SU-DHL-6 (cell line): ENCODE data around the gene CLPTM1L.
A peak's percentile ranks its signal among the peaks of the same experiment; 100 is the strongest.

Source experiments
- H2AFZ ChIP-seq: fragments of 200-600 bp; sonication (generic); 2 replicates; pipeline ENCODE4 v1.6.1; 2014; ENCODE audit warnings: low read depth, mild to moderate bottlenecking, moderate library complexity, mixed read lengths, antibody characterized with exemption, low read length; ENCODE audit not compliant: severe bottlenecking
- H3F3A ChIP-seq: fragments of 200-600 bp; shearing (Covaris generic); 2 replicates; pipeline ENCODE4 v1.6.0; 2016; ENCODE audit warnings: antibody characterized with exemption, mild to moderate bottlenecking; ENCODE audit not compliant: insufficient read depth
- H3K27ac ChIP-seq: fragments of 200-600 bp; sonication (generic); 2 replicates; pipeline ENCODE4 v1.5.1; 2016; ENCODE audit warnings: low read depth, mild to moderate bottlenecking, low read length, moderate library complexity, mixed read lengths
- H3K27me3 ChIP-seq: fragments of 200-600 bp; sonication (generic), shearing (Covaris generic); 2 replicates; pipeline ENCODE4 v1.6.0; 2014; ENCODE audit warnings: mild to moderate bottlenecking, low read length
- H3K36me3 ChIP-seq: fragments of 200-600 bp; sonication (generic); 2 replicates; pipeline ENCODE4 v1.6.1; 2014; ENCODE audit warnings: mild to moderate bottlenecking, low read length, mixed read lengths
- H3K4me2 ChIP-seq: fragments of 300-600, 200-600 bp; shearing (Covaris generic), sonication (generic); 2 replicates; pipeline ENCODE4 v1.6.0; 2014; ENCODE audit warnings: low read length, low read depth, mild to moderate bottlenecking; ENCODE audit not compliant: poor library complexity, severe bottlenecking
- H3K4me3 ChIP-seq: fragments of 200-600 bp; sonication (generic); 2 replicates; pipeline ENCODE4 v1.5.1; 2014; ENCODE audit warnings: antibody characterized with exemption, low read length, mild to moderate bottlenecking, mixed read lengths; ENCODE audit not compliant: insufficient read depth, poor library complexity, severe bottlenecking
- H3K79me2 ChIP-seq: fragments of 200-600 bp; sonication (generic); 2 replicates; pipeline ENCODE4 v1.6.1; 2014; ENCODE audit warnings: mild to moderate bottlenecking, low read length, moderate library complexity; ENCODE audit not compliant: insufficient read depth
- H3K9ac ChIP-seq: fragments of 200-600 bp; sonication (generic); 2 replicates; pipeline ENCODE4 v1.7.0; 2014; ENCODE audit warnings: mild to moderate bottlenecking, low read length
- H3K9me2 ChIP-seq: fragments of 200-600 bp; sonication (generic); replicated peaks from 2 replicates; pipeline ENCODE4 v1.6.1; 2014; ENCODE audit warnings: low read length; ENCODE audit not compliant: insufficient read depth
- H3K9me3 ChIP-seq: fragments of 200-600 bp; sonication (generic); 2 replicates; pipeline ENCODE4 v1.6.1; 2014; ENCODE audit warnings: low read length, mixed read lengths; ENCODE audit not compliant: insufficient read depth
- H4K20me1 ChIP-seq: fragments of 200-600 bp; sonication (generic); 2 replicates; pipeline ENCODE4 v1.6.1; 2014; ENCODE audit warnings: low read depth, mild to moderate bottlenecking, antibody characterized with exemption, low read length, moderate library complexity, mixed read lengths
- CTCF ChIP-seq: fragments of 200-600 bp; sonication (generic); IDR thresholded peaks from one replicate; pipeline ENCODE4 v1.5.1; 2017; ENCODE audit warnings: antibody characterized with exemption, mild to moderate bottlenecking, low read length, moderate library complexity; ENCODE audit not compliant: insufficient read depth, poor library complexity, severe bottlenecking
- EZH2phosphoT487 ChIP-seq: fragments of 200-600 bp; sonication (generic), shearing (Covaris generic); conservative IDR thresholded peaks from 2 replicates; pipeline ENCODE4 v1.6.1; 2018; ENCODE audit warnings: mild to moderate bottlenecking, antibody characterized with exemption, low read length, moderate library complexity, mixed read lengths

The CLPTM1L gene

DNA sequence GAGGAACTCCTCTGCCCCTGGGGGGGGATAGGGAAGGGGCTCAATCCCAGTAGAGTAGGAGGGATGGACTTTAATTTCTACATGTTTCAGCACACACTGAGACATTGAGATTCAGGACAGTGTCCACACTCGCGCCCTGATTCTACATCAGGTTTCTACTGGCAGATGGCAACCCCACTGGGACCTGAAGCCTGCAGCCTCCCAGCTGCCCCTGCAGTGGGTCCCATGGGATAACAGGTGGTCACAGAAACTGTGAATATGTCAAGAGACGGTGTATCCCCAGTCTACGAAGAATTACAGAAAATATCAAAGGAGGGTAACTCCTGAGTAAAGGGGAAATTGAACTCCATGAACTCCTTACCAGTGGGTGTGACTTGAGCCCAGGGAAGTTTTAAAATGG, 47.7 kb downstream of the CLPTM1L start:
- no peaks in the 10 kb centered on the region for H3K9me3 ChIP-seq
- peaks cover 20% of the 10 kb centered on the region for H3F3A ChIP-seq
- no peaks in the 10 kb centered on the region for H3K9me2 ChIP-seq
- TF ChIP-seq CTCF (no peak), EZH2phosphoT487 (no peak)
- no peaks in the 10 kb centered on the region for H4K20me1 ChIP-seq
- no peaks in the 10 kb centered on the region for H3K27me3 ChIP-seq
- no peak overlapping the region for H3K9ac ChIP-seq
- H2AFZ ChIP-seq: no peak overlapping the region
- no peak overlapping the region for H3K4me3 ChIP-seq
- peaks cover 24% of the 10 kb centered on the region for H3K79me2 ChIP-seq
- H3K36me3 ChIP-seq: 0 out of 2 replicates have a peak, but pooled peaks cover 6% of the 10 kb centered on the region
- 0 out of 2 replicates have a peak overlapping the region, but pooled peaks have one; percentile 2 for H3K27ac ChIP-seq
- peak overlapping the region; percentile 1 for H3K4me2 ChIP-seq

DNA sequence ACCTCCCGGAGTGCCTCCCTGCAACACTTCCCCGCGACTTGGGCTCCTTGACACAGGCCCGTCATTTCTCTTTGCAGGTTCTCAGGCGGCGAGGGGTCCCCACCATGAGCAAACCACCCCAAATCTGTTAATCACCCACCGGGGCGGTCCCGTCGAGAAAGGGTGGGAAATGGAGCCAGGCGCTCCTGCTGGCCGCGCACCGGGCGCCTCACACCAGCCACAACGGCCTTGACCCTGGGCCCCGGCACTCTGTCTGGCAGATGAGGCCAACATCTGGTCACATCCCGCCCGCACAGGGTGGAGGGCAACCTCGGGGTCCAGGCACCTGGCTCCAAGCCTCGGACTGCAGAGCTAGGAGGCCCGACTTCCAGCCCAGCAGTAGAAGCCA, 49.3 kb downstream of the CLPTM1L start:
- Histone ChIP-seq H3K9me3 (no peaks in the 10 kb centered on the region), H3K79me2 (peaks cover 35% of the 10 kb centered on the region), H3K27me3 (no peaks in the 10 kb centered on the region), H3K4me2 (peak overlapping the region; percentile 67), H3K9me2 (no peaks in the 10 kb centered on the region), H3K9ac (peak overlapping the region; percentile 63), H4K20me1 (no peaks in the 10 kb centered on the region), H3K4me3 (peak overlapping the region; percentile 53), H3K27ac (peak overlapping the region; percentile 87), H2AFZ (no peak overlapping the region), H3K36me3 (0 out of 2 replicates have a peak, but pooled peaks cover 6% of the 10 kb centered on the region), H3F3A (peaks cover 19% of the 10 kb centered on the region)
- TF ChIP-seq EZH2phosphoT487 (no peak), CTCF (no peak)

DNA sequence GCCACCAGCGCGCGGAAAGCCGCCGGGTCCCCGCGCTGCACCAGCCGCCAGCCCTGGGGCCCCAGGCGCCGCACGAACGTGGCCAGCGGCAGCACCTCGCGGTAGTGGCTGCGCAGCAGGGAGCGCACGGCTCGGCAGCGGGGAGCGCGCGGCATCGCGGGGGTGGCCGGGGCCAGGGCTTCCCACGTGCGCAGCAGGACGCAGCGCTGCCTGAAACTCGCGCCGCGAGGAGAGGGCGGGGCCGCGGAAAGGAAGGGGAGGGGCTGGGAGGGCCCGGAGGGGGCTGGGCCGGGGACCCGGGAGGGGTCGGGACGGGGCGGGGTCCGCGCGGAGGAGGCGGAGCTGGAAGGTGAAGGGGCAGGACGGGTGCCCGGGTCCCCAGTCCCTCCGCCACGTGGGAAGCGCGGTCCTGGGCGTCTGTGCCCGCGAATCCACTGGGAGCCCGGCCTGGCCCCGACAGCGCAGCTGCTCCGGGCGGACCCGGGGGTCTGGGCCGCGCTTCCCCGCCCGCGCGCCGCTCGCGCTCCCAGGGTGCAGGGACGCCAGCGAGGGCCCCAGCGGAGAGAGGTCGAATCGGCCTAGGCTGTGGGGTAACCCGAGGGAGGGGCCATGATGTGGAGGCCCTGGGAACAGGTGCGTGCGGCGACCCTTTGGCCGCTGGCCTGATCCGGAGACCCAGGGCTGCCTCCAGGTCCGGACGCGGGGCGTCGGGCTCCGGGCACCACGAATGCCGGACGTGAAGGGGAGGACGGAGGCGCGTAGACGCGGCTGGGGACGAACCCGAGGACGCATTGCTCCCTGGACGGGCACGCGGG, 49.9 kb downstream of the CLPTM1L start, which contains the start of gene TERT:
Gene TERT, minus strand, starts transcription at position 234 of the 815 bp plus-strand sequence. Its CDS starts 79 bp downstream, at position 155.
- Histone ChIP-seq H3K4me3 (peak within 1 kb of the TSS; percentile 53), H3F3A (peaks cover 19% of the 10 kb centered on the region), H3K27me3 (no peaks in the 10 kb centered on the region), H3K9me2 (no peaks in the 10 kb centered on the region), H3K9me3 (no peaks in the 10 kb centered on the region), H2AFZ (no peak within 1 kb of the TSS), H3K36me3 (0 out of 2 replicates have a peak, but pooled peaks cover 6% of the 10 kb centered on the region), H3K9ac (peak within 1 kb of the TSS; percentile 63), H4K20me1 (no peaks in the 10 kb centered on the region), H3K79me2 (peaks cover 35% of the 10 kb centered on the region), H3K27ac (peak within 1 kb of the TSS; percentile 87), H3K4me2 (peak within 1 kb of the TSS; percentile 67)
- TF ChIP-seq EZH2phosphoT487: no peak
- no peak for TF ChIP-seq CTCF
